Osteoblast (primary cell): Measurements from ENCODE around the gene IRF2BPL. TPM values are rescaled to one million over a fixed set of nuclear protein-coding genes. Genes with fewer than 3 reads are reported as not detected.

ENCODE experiments used
- DNase-seq: peaks from one replicate; pipeline ENCODE4 v3.0.0; 2011; ENCODE audit warnings: low spot score, mixed read lengths; ENCODE audit not compliant: insufficient read length; ENCODE audit errors: missing footprints
- H2AFZ ChIP-seq: 2 replicates; pipeline ENCODE4 v1.6.0; 2011; ENCODE audit warnings: mild to moderate bottlenecking, low read length
- H3K27ac ChIP-seq: 2 replicates; pipeline ENCODE4 v1.5.1; 2011; ENCODE audit warnings: mild to moderate bottlenecking, low read depth, low read length, moderate library complexity
- H3K27me3 ChIP-seq: 2 replicates; pipeline ENCODE4 v1.6.0; 2012; ENCODE audit warnings: mild to moderate bottlenecking, control low read depth, inconsistent platforms, low read length, moderate library complexity; ENCODE audit not compliant: insufficient read depth
- H3K36me3 ChIP-seq: 2 replicates; pipeline ENCODE4 v1.5.1; 2011; ENCODE audit warnings: mild to moderate bottlenecking, low read length, control low read depth, moderate library complexity; ENCODE audit not compliant: insufficient read depth
- H3K4me1 ChIP-seq: 2 replicates; pipeline ENCODE4 v1.5.1; 2011; ENCODE audit warnings: mild to moderate bottlenecking, low read length, control low read depth, moderate library complexity; ENCODE audit not compliant: insufficient read depth
- H3K4me2 ChIP-seq: 2 replicates; pipeline ENCODE4 v1.6.0; 2011; ENCODE audit warnings: mild to moderate bottlenecking, low read length; ENCODE audit not compliant: insufficient read depth
- H3K4me3 ChIP-seq: fragments of 200-600 bp; sonication (generic); 3 replicates; pipeline ENCODE4 v1.5.1; 2012; ENCODE audit warnings: mild to moderate bottlenecking, low read length, inconsistent platforms; ENCODE audit not compliant: insufficient read depth
- H3K79me2 ChIP-seq: 2 replicates; pipeline ENCODE4 v1.6.0; 2012; ENCODE audit warnings: mild to moderate bottlenecking, low read length, control low read depth, inconsistent platforms; ENCODE audit not compliant: insufficient read depth
- H3K9me3 ChIP-seq: 2 replicates; pipeline ENCODE4 v1.5.1; 2011; ENCODE audit warnings: low read depth, low read length, control low read depth
- H4K20me1 ChIP-seq: 2 replicates; pipeline ENCODE4 v1.6.0; 2012; ENCODE audit warnings: mild to moderate bottlenecking, low read length, control low read depth; ENCODE audit not compliant: insufficient read depth
- CTCF ChIP-seq: IDR thresholded peaks from 2 replicates; pipeline ENCODE4 v1.5.1; 2011; ENCODE audit warnings: mild to moderate bottlenecking, low read depth, low read length, moderate library complexity; ENCODE audit errors: extremely low read depth
- total RNA-seq: library from RNA; depleted of rRNA; stranded (reverse); fragments of >200 nt; gene quantifications from 2 replicates; pipeline ENCODE4 v1.2.3, GENCODE V29; 2012

Gene IRF2BPL
- total RNA-seq, 1 donor = 26.4 TPM

GRCh38 chr14:76977793-76978720 is 50.5 kb downstream of the IRF2BPL start:
- H3K4me3 ChIP-seq = no peak overlapping the region
- no peaks in the 10 kb centered on the region for H4K20me1 ChIP-seq
- no peak overlapping the region for H3K27ac ChIP-seq
- no peaks in the 10 kb centered on the region for H3K79me2 ChIP-seq
- no peak for DNase-seq
- no peaks in the 10 kb centered on the region for H3K4me1 ChIP-seq
- H3K27me3 ChIP-seq = no peaks in the 10 kb centered on the region
- H3K36me3 ChIP-seq = no peaks in the 10 kb centered on the region
- H2AFZ ChIP-seq = peak overlapping the region; percentile 38
- H3K9me3 ChIP-seq = peaks cover 3% of the 10 kb centered on the region
- H3K4me2 ChIP-seq = no peak overlapping the region
- TF ChIP-seq CTCF = no peak

- Histone ChIP-seq H3K9me3 (no peaks in the 10 kb centered on the region), H3K27me3 (no peaks in the 10 kb centered on the region), H3K4me2 (no peak overlapping the region), H3K4me1 (no peaks in the 10 kb centered on the region), H4K20me1 (no peaks in the 10 kb centered on the region), H3K79me2 (no peaks in the 10 kb centered on the region), H3K36me3 (no peaks in the 10 kb centered on the region), H2AFZ (peak overlapping the region; percentile 15), H3K4me3 (no peak overlapping the region), H3K27ac (no peak overlapping the region)
- TF ChIP-seq CTCF = no peak
- no peak for DNase-seq
Measured at GRCh38 chr14:76976240-76977005, 52.1 kb downstream of the IRF2BPL start.

DNA sequence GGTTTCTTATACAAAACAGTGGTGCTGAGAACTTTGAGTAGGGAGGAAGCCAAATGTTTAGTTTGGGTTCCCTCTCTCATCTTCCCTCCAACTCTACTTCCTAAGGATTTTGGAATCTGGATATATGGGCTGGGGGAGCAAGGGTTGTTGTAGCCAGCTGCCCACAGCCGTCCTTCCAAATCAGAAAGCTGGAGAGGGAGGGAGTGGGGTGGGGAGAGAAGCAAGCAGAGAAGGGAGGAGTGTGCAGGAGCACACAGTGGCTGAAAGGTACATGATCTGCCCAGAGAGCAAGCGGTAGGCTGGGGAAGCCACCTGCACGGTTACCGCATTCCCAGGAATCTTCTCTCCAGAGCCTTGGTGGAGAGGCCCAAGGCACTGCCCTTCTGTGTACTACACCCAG is 52.7 kb downstream of the IRF2BPL start:
- H3K4me1 ChIP-seq = no peaks in the 10 kb centered on the region
- H3K9me3 ChIP-seq = no peaks in the 10 kb centered on the region
- TF ChIP-seq CTCF = no peak
- H3K4me3 ChIP-seq = no peak overlapping the region
- H3K36me3 ChIP-seq = no peaks in the 10 kb centered on the region
- no peaks in the 10 kb centered on the region for H3K27me3 ChIP-seq
- H4K20me1 ChIP-seq = no peaks in the 10 kb centered on the region
- H2AFZ ChIP-seq = no peak overlapping the region
- DNase-seq = no peak
- no peaks in the 10 kb centered on the region for H3K79me2 ChIP-seq
- H3K27ac ChIP-seq = no peak overlapping the region
- no peak overlapping the region for H3K4me2 ChIP-seq

GRCh38 chr14:76975051-76975450 is 53.5 kb downstream of the IRF2BPL start:
- no peaks in the 10 kb centered on the region for H3K9me3 ChIP-seq
- H3K4me1 ChIP-seq = no peaks in the 10 kb centered on the region
- H3K36me3 ChIP-seq = no peaks in the 10 kb centered on the region
- no peaks in the 10 kb centered on the region for H3K27me3 ChIP-seq
- H3K27ac ChIP-seq = no peak overlapping the region
- no peak overlapping the region for H3K4me3 ChIP-seq
- no peaks in the 10 kb centered on the region for H4K20me1 ChIP-seq
- no peaks in the 10 kb centered on the region for H3K79me2 ChIP-seq
- no peak overlapping the region for H2AFZ ChIP-seq
- no peak for TF ChIP-seq CTCF
- DNase-seq = no peak
- no peak overlapping the region for H3K4me2 ChIP-seq
